Subcutaneous adipose tissue (tissue), 4 donors: ENCODE results near the gene SVEP1. TPM values are rescaled to one million over a fixed set of nuclear protein-coding genes. Genes with fewer than 3 reads are reported as not detected.

Experiments used
- total RNA-seq, 4 donors: library from RNA; depleted of rRNA; stranded (reverse); fragments of >200 nt; gene quantifications; one replicate each; pipeline ENCODE4 v1.1.0, GENCODE V29; 2016
- TF ChIP-seq, protein P1 (sequence below): fragments of 450-650 bp; IDR thresholded peaks from one replicate; pipeline ENCODE4 v1.5.1; 2016; ENCODE audit warnings: low read depth, mild to moderate bottlenecking, control low read depth, antibody characterized with exemption, moderate library complexity

SVEP1 gene
- total RNA-seq, 4 donors from 2014 or later, result 87.2 to 204 (median 174) TPM

DNA sequence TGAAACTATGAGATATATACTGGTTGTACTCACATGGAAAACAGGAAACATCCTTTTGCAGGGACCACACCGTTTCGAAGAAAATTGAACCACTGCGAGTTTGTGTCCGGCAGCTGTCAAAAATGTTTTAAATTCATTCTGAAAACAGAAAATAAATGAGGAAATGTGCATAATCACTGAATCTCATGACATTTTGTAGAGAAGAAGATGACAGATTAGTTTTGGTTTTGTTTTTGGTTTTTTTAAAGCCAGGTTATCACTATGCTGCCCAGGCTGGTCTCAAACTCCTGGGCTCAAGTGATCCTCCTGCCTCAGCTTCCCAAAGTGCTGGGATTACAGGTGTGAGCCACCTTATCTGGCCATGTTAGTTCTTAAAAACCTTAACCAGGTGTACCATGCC, 245.4 kb downstream of the SVEP1 start:
- TF ChIP-seq, protein P1, sequence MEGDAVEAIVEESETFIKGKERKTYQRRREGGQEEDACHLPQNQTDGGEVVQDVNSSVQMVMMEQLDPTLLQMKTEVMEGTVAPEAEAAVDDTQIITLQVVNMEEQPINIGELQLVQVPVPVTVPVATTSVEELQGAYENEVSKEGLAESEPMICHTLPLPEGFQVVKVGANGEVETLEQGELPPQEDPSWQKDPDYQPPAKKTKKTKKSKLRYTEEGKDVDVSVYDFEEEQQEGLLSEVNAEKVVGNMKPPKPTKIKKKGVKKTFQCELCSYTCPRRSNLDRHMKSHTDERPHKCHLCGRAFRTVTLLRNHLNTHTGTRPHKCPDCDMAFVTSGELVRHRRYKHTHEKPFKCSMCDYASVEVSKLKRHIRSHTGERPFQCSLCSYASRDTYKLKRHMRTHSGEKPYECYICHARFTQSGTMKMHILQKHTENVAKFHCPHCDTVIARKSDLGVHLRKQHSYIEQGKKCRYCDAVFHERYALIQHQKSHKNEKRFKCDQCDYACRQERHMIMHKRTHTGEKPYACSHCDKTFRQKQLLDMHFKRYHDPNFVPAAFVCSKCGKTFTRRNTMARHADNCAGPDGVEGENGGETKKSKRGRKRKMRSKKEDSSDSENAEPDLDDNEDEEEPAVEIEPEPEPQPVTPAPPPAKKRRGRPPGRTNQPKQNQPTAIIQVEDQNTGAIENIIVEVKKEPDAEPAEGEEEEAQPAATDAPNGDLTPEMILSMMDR, result no peak

DNA sequence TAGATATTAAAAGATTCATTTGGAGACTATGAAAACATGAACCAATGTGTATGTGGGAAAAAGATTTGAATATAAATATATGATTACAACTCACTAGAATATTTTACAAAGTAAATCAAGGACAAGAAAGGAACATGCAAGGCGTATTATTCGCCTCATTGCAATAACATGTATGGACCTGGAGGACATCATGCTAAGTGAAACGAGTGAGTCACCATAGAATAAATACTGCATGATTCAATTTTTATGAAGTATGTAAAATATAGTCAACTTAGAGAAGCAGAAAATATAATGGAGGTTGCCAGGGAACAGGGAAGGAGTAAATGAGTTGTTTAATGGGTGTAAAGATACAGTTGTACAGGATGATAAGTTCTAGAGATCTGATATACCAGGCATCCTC, 246.8 kb downstream of the SVEP1 start:
- TF ChIP-seq, protein P1, result no peak

DNA sequence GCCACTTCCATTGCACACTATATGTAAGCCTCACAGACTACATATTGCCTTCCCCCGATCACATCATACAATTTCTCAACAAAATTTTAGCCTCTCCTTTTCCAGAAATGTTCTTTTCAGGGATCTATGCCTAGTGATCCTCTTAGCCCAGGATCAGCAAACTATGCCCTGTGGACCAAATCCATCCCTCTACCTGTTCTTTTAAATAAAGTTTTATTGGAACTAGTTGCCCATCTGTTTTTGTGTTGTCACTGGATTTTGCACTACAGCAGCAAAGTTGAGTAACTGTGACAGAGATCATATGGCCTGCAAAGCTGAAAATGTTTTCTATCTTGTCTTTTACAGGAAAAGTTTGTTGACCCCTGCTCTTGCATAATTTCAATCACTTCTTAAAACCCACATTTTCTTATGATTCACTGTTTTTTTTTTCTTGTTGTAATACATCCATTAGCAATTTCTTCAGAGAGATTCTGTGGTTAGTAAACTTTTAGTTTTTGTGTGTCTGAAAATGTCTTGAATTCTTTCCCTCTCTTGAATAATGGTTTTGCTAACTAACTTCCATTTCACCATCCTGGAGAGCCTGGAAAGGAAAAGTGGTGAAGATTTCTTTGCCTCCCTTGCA, 248.9 kb downstream of the SVEP1 start:
- TF ChIP-seq, protein P1, result no peak

DNA sequence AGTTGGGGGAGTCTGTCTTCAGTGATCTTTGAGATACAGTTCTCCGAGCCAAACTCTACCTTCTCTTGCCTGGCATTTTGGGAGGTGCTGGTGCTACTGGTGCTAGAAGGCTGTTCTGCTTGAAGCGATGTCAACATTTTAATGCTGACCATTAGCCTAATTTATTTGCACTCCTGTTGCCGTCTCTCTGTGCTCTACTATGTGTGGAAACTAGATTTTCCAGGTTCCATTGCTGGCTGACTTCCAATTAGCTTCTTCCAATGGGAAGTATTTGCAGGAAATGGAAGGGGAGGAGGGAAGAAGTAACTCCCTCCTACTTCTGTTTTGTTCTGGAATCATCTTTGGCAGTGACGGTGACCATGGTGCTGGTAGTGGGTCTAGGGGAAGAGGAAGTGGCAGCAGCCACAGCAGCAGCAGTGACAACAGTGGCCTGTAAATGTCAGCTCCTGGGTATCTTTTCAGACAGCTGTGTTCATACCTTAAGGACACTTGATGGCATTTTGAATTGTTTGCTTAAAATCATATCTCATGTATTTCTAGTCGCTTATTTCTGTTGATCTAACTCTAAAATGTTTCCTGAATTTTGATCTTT, 249.8 kb downstream of the SVEP1 start:
- TF ChIP-seq, protein P1, result no peak

DNA sequence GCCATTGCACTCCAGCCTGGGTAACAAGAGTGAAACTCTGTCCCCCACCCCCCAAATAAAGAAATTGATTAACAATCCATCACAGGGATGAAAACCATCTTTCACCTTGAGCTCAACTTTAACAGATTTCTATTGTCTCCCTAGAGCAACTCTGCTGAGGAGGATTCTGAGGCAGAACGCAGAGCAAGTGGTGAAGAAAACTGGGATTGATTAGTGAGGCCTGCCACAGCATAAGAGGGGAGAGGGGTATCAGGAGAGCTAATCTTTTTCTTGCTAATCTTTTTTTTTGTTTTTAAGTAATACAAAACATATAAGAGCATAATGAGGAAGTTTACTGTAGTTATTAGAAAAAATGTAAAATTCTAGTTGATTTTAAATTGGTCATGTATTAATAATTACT, 250.8 kb downstream of the SVEP1 start:
- TF ChIP-seq, protein P1, result no peak

DNA sequence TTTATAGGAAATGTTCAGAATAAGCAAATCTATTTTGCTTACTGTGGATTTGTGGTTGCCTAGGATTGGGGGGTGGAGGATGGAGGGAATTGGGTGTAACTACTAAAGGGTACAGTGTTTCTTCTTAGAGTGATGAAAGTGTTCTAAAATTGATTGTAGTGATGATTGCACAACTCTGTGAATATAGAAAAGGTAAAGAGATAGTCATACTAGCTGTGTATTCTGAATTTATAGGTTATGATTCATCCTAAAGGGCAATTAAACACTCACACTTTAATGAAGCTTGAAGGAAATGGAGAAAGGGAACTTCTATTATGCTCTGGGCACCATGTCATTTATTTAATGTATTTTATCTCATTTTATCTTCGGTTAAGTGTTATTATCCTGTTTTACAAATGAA, 251.8 kb downstream of the SVEP1 start:
- TF ChIP-seq, protein P1, result no peak

DNA sequence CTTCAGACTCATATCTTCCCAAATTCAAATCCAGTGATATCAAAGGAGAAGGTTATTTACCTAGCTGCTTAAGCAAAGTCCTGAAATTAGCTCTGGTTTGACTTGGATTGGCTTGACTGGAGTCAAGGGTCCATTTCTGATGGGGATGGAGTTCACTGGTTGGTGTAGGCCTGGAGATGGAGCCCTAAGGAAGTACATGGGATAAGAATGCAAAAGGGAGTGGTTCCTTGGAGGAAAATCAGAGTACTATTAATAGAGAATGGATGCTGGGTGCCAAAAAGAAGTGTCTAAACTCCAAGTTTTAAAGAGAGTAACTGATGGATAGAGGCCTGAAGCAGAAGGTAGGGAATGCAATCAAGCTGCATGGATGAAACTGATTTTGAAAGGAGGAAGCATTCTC, 255.7 kb downstream of the SVEP1 start:
- TF ChIP-seq, protein P1, result no peak
